Measurements from ENCODE around the gene PAX2. TPM values are rescaled to one million over a fixed set of nuclear protein-coding genes. Genes with fewer than 3 reads are reported as not detected.

PAX2 gene
- polyA plus RNA-seq, 3 donors: not detected

DNA sequence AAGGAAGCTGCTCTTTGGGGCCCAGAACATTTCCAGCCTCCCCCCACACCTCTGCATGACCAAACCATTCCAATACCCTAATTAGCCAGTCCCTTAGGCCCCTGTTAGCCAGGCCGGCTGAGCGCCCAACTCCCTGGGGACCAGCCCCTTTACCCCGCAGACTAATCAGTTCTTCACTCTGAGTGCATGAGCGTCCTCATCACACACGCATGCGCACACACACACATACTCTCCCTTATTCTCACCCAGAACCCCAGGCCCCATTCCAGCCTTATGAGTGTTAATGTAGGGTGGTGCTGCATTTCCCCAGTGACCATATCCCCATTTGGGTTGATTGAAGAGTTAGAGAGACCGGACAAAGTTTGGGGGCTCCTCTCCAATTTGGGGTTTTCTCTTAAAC, 90.4 kb downstream of the PAX2 start:
- intact Hi-C loops (cut with micrococcal nuclease): no loop called here
- 93% methylated on average over 3 of the region's 7 CpGs for WGBS (ENCODE audit: insufficient coverage)
- Histone ChIP-seq H2AFZ (ENCODE audit: insufficient read depth, low read depth, low read length, poor library complexity, severe bottlenecking) (no peak overlapping the region), H3K27me3 (ENCODE audit: control insufficient read depth in 2 of 2, insufficient read depth in 2 of 2, low read length in 2 of 2) (peaks cover 31 to 47% of the 10 kb centered on the region in 2 donors), H3K4me2 (replicated peaks; ENCODE audit: extremely low read depth, low read length, poor library complexity, severe bottlenecking) (no peak overlapping the region), H3K9me3 (replicated peaks in 1 of 2; ENCODE audit: control insufficient read depth in 1 of 2, insufficient read depth in 1 of 2, low read length in 2 of 2) (peaks cover under 1 to 12% of the 10 kb centered on the region in 2 donors), H3K4me3 (replicated peaks in 1 of 3; ENCODE audit: low read depth in 2 of 3, low read length in 3 of 3) (no peak overlapping the region), H3K27ac (ENCODE audit: low read depth in 1 of 2, low read length in 2 of 2) (no peak overlapping the region), H3K36me3 (replicated peaks in 1 of 2; ENCODE audit: control insufficient read depth in 1 of 2, insufficient read depth in 2 of 2, low read length in 2 of 2) (no peaks in the 10 kb centered on the region), H3K79me2 (ENCODE audit: insufficient read depth, low read length) (no peaks in the 10 kb centered on the region), H3K9ac (ENCODE audit: insufficient read depth, low read length, poor library complexity, severe bottlenecking) (no peak overlapping the region), H4K20me1 (ENCODE audit: insufficient read depth, low read length) (no peaks in the 10 kb centered on the region), H3K4me1 (ENCODE audit: control insufficient read depth in 1 of 2, insufficient read depth in 2 of 2, low read length in 2 of 2) (no peaks in the 10 kb centered on the region)
- TF ChIP-seq, protein P1, sequence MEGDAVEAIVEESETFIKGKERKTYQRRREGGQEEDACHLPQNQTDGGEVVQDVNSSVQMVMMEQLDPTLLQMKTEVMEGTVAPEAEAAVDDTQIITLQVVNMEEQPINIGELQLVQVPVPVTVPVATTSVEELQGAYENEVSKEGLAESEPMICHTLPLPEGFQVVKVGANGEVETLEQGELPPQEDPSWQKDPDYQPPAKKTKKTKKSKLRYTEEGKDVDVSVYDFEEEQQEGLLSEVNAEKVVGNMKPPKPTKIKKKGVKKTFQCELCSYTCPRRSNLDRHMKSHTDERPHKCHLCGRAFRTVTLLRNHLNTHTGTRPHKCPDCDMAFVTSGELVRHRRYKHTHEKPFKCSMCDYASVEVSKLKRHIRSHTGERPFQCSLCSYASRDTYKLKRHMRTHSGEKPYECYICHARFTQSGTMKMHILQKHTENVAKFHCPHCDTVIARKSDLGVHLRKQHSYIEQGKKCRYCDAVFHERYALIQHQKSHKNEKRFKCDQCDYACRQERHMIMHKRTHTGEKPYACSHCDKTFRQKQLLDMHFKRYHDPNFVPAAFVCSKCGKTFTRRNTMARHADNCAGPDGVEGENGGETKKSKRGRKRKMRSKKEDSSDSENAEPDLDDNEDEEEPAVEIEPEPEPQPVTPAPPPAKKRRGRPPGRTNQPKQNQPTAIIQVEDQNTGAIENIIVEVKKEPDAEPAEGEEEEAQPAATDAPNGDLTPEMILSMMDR (IDR thresholded peaks at IDR 0.05): no peak
- Mint-ChIP-seq H3K36me3 (no peaks in the 10 kb centered on the region), H3K4me1 (no peaks in the 10 kb centered on the region), H3K27ac (no peak overlapping the region), H3K27me3 (ENCODE audit: low read depth in 3 of 3) (peaks cover 28 to 38% (median 34%) of the 10 kb centered on the region in 3 donors), H3K4me3 (no peak overlapping the region), H3K9me3 (peaks cover 0 to 4% (median 0%) of the 10 kb centered on the region in 7 donors)
- no peak for DNase-seq

DNA sequence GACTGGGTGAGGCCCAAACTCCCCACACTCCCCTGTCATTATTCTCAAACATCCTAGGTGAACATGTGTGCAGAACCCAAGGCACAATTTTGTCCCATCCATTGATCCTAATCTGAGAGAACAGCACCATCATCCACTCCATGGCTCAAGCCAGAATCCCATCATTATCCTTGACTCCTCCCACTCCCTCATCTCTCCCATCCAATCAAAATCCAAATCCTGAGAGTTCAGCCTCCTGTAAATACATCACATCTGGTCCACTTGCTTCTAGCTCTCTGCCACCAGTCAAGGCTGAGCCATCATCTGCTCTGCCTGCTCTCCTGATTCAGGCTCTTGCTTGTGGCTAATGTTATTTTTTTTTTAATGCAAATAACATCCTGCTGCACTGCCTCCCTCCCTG, 91.5 kb downstream of the PAX2 start:
- Histone ChIP-seq H3K4me2 (replicated peaks; ENCODE audit: extremely low read depth, low read length, poor library complexity, severe bottlenecking) (no peak overlapping the region), H3K9ac (ENCODE audit: insufficient read depth, low read length, poor library complexity, severe bottlenecking) (no peak overlapping the region), H3K4me1 (ENCODE audit: control insufficient read depth in 1 of 2, insufficient read depth in 2 of 2, low read length in 2 of 2) (no peaks in the 10 kb centered on the region), H3K36me3 (replicated peaks in 1 of 2; ENCODE audit: control insufficient read depth in 1 of 2, insufficient read depth in 2 of 2, low read length in 2 of 2) (no peaks in the 10 kb centered on the region), H3K27me3 (ENCODE audit: control insufficient read depth in 2 of 2, insufficient read depth in 2 of 2, low read length in 2 of 2) (peaks cover 29 to 41% of the 10 kb centered on the region in 2 donors), H2AFZ (ENCODE audit: insufficient read depth, low read depth, low read length, poor library complexity, severe bottlenecking) (no peak overlapping the region), H3K27ac (ENCODE audit: low read depth in 1 of 2, low read length in 2 of 2) (no peak overlapping the region), H3K9me3 (replicated peaks in 1 of 2; ENCODE audit: control insufficient read depth in 1 of 2, insufficient read depth in 1 of 2, low read length in 2 of 2) (peaks cover 0 to 2% of the 10 kb centered on the region in 2 donors), H3K79me2 (ENCODE audit: insufficient read depth, low read length) (no peaks in the 10 kb centered on the region), H3K4me3 (replicated peaks in 1 of 3; ENCODE audit: low read depth in 2 of 3, low read length in 3 of 3) (no peak overlapping the region), H4K20me1 (ENCODE audit: insufficient read depth, low read length) (no peaks in the 10 kb centered on the region)
- DNase-seq: no peak
- H3K27me3 Mint-ChIP-seq (ENCODE audit: low read depth in 3 of 3): peaks cover 18 to 29% (median 27%) of the 10 kb centered on the region in 3 donors
- no peaks in the 10 kb centered on the region for H3K4me1 Mint-ChIP-seq
- no peak overlapping the region for H3K4me3 Mint-ChIP-seq
- intact Hi-C loops (cut with micrococcal nuclease): no loop called here
- H3K9me3 Mint-ChIP-seq: peaks cover 0 to 2% (median 0%) of the 10 kb centered on the region in 7 donors
- TF ChIP-seq, protein P1 (IDR thresholded peaks at IDR 0.05): no peak
- no peak overlapping the region for H3K27ac Mint-ChIP-seq
- no peaks in the 10 kb centered on the region for H3K36me3 Mint-ChIP-seq

All from CD14-positive monocyte (primary cell).